Measurements from ENCODE around the gene INSR. TPM values are rescaled to one million over a fixed set of nuclear protein-coding genes. Genes with fewer than 3 reads are reported as not detected.

The INSR gene
- total RNA-seq, 1 experiment from 2014 or later = 2.5 TPM

- TF ChIP-seq POLR2AphosphoS5 (IDR thresholded peaks at IDR 0.05; ENCODE audit: low read depth, low read length) (no peak), TCF7L2 (IDR thresholded peaks at IDR 0.05; ENCODE audit: low read depth, low read length) (no peak), SIN3A (IDR thresholded peaks at IDR 0.05; ENCODE audit: borderline replicate concordance, insufficient read depth, low read depth, low read length) (no peak), REST (IDR thresholded peaks at IDR 0.05; ENCODE audit: insufficient read depth in 1 of 2, low read depth in 2 of 2, low read length in 1 of 2) (no peak), CTCF (IDR thresholded peaks at IDR 0.05) (no peak)
- no TSS peak for BruUV-seq (replicated peaks)
- Histone ChIP-seq H3K4me3 (ENCODE audit: low read depth in 2 of 2, low read length in 2 of 2) (no peak overlapping the region), H3K9me3 (ENCODE audit: control insufficient read depth, insufficient read depth, low read depth, low read length) (no peaks in the 10 kb centered on the region), H3K27me3 (ENCODE audit: control insufficient read depth, insufficient read depth, low read length) (no peaks in the 10 kb centered on the region), H3K27ac (ENCODE audit: low read length) (no peak overlapping the region), H3K36me3 (ENCODE audit: control insufficient read depth, insufficient read depth, low read length) (no peaks in the 10 kb centered on the region), H3K4me1 (ENCODE audit: control insufficient read depth, insufficient read depth, low read length) (no peaks in the 10 kb centered on the region)
- DNase-seq (ENCODE audit: low read depth, low spot score) = no peak
- in situ Hi-C loops (cut with HindIII; ENCODE audit: low pct_unique_long_range_greater_than_20kb, low sequenced_read_pairs) (no loop called here), intact Hi-C loops (cut with micrococcal nuclease; ENCODE audit: unreplicated experiment) (no loop called here)
- ChIA-PET POLR2A (no interaction called here), CTCF (no interaction called here)
- ATAC-seq = no peak
These were observed 184.4 kb downstream of the INSR start for GRCh38 chr19:7109678-7110289.

GRCh38 chr19:7106711-7107657 lies 187.2 kb downstream of the INSR start:
- H3K27me3 ChIP-seq (ENCODE audit: control insufficient read depth, insufficient read depth, low read length) = no peaks in the 10 kb centered on the region
- no peak overlapping the region for H3K4me3 ChIP-seq (ENCODE audit: low read depth in 2 of 2, low read length in 2 of 2)
- ChIA-PET CTCF (no interaction called here), POLR2A (no interaction called here)
- intact Hi-C loops (cut with micrococcal nuclease; ENCODE audit: unreplicated experiment) = no loop called here
- H3K9me3 ChIP-seq (ENCODE audit: control insufficient read depth, insufficient read depth, low read depth, low read length) = no peaks in the 10 kb centered on the region
- DNase-seq (ENCODE audit: low read depth, low spot score) = no peak
- no peak overlapping the region for H3K27ac ChIP-seq (ENCODE audit: low read length)
- in situ Hi-C loops (cut with HindIII; ENCODE audit: low pct_unique_long_range_greater_than_20kb, low sequenced_read_pairs) = no loop called here
- no TSS peak for BruUV-seq (replicated peaks)
- TF ChIP-seq SIN3A (IDR thresholded peaks at IDR 0.05; ENCODE audit: borderline replicate concordance, insufficient read depth, low read depth, low read length) (no peak), TCF7L2 (IDR thresholded peaks at IDR 0.05; ENCODE audit: low read depth, low read length) (no peak), CTCF (IDR thresholded peaks at IDR 0.05) (no peak), POLR2AphosphoS5 (IDR thresholded peaks at IDR 0.05; ENCODE audit: low read depth, low read length) (no peak), REST (IDR thresholded peaks at IDR 0.05; ENCODE audit: insufficient read depth in 1 of 2, low read depth in 2 of 2, low read length in 1 of 2) (no peak)
- no peaks in the 10 kb centered on the region for H3K4me1 ChIP-seq (ENCODE audit: control insufficient read depth, insufficient read depth, low read length)
- no peak for ATAC-seq
- H3K36me3 ChIP-seq (ENCODE audit: control insufficient read depth, insufficient read depth, low read length) = no peaks in the 10 kb centered on the region

Measured in Panc1 (cell line).